Body of pancreas (tissue), 4 donors: Measurements from ENCODE around the gene MTM1. TPM values are rescaled to one million over a fixed set of nuclear protein-coding genes. Genes with fewer than 3 reads are reported as not detected.
A peak's percentile ranks its signal among the peaks of the same experiment; 100 is the strongest.

Experiments
- ATAC-seq: fragments of 150-250 bp; one replicate; pipeline ENCODE4 v1.9.1; 2016
- DNase-seq, 4 donors: peaks; one replicate each; pipeline ENCODE4 v3.0.0-alpha.2; 2019
- H3K27ac ChIP-seq, 4 donors: fragments of 200-600 bp; sonication (generic); 1 replicate in 3 of 4; 2 replicates in 1 of 4; pipeline versions ENCODE4 v1.5.1 to v1.6.1; 2016 to 2019; ENCODE audit warnings: mild to moderate bottlenecking in 1 of 4, mixed read lengths in 1 of 4, moderate library complexity in 1 of 4
- H3K27me3 ChIP-seq, 2 donors: fragments of 200-600 bp; sonication (generic); one replicate each; pipeline ENCODE4 v1.6.0; 2016; ENCODE audit warnings: mild to moderate bottlenecking in 1 of 2
- H3K36me3 ChIP-seq, 2 donors: fragments of 200-600 bp; sonication (generic); replicated peaks in 1 of 2; 2 replicates each; pipeline ENCODE4 v1.5.1; 2016; ENCODE audit warnings: low read depth in 2 of 2; ENCODE audit not compliant: insufficient read depth in 1 of 2
- H3K4me1 ChIP-seq: fragments of 200-600 bp; sonication (generic); one replicate; pipeline ENCODE4 v1.6.0; 2016
- H3K4me3 ChIP-seq, 2 donors: fragments of 200-600 bp; sonication (generic); 1 replicate in 1 of 2; 2 replicates in 1 of 2; pipeline ENCODE4 v1.5.1; 2016 to 2019
- H3K9me3 ChIP-seq, 3 donors: fragments of 200-600 bp; sonication (generic); 1 replicate in 2 of 3; 2 replicates in 1 of 3; pipeline ENCODE4 v1.5.1; 2016
- POLR2A ChIP-seq, 3 donors: fragments of 450-650 bp; IDR thresholded peaks; one replicate each; pipeline ENCODE4 v1.6.1; 2016; ENCODE audit warnings: antibody characterized with exemption in 3 of 3, mild to moderate bottlenecking in 2 of 3
- WGBS, 2 donors: methylation state at CpG; one replicate each; pipeline ENCODE4 v1.1.5; 2017; 5-methylcytosine and 5-hydroxymethylcytosine counted together
- intact Hi-C: fragments of 100-400 bp; cut with DNase I; formaldehyde crosslinking; loops from one replicate; pipeline ENCODE4 v1.15.1; 2023
- total RNA-seq, 2 donors: library from RNA; depleted of rRNA; stranded (reverse); fragments of >200 nt; gene quantifications; one replicate each; pipeline ENCODE4 v1.1.0, GENCODE V29; 2016
- TF ChIP-seq, protein P1 (sequence below), 7 experiments: fragments of 450-650 bp in 4 of 7; fragments of 200-600 bp in 3 of 7; sonication (generic) in 3 of 7; IDR thresholded peaks; one replicate each; pipeline ENCODE4 v1.5.1; 2016 to 2019; ENCODE audit warnings: antibody characterized with exemption in 7 of 7

MTM1 gene
- total RNA-seq, 2 donors from 2014 or later = 5.3 to 5.4 TPM

DNA sequence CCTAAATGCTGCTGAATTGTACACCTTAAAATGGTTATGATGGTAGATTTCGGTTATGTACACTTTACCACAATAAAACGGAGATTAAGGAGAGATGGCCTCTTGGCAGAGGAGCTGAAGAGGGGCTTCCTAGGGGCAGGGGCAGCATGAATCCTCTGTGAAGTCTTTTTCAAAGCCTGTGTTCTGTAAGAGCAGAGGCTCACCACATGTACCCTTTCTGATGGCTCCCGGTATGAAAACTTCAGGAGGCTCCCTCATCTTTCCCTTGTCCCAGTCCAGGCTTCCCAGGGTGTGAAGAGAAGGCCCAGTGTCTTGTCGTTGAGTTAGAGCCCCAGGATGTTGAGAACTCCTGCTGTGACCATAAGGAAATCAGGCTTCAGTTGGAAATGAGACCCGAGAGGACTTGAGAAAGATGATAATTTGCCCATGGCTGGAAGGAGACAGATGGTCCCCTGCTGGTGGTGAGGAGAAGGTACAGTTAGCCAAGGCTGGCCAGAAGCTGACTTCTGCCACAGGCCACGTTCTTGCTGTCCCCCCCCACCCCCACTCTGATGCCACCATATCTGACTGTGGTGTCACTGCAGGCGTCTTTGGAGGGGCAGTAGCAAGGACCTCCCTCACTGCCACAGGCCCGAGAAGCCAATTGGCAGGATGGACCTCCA lies 31.8 kb upstream of the MTM1 start:
- Histone ChIP-seq H3K27ac (no peak overlapping the region), H3K36me3 (no peaks in the 10 kb centered on the region), H3K4me3 (no peak overlapping the region), H3K9me3 (no peaks in the 10 kb centered on the region), H3K27me3 (no peaks in the 10 kb centered on the region), H3K4me1 (no peaks in the 10 kb centered on the region)
- intact Hi-C loops = no loop called here
- 48 to 63% methylated on average over 3 to 8 of the region's 8 CpGs for WGBS, 2 donors
- DNase-seq (peak in 3 of 4 donors; percentile 24 to 31 (median 30)), ATAC-seq (peak; percentile 67)
- TF ChIP-seq, protein P1, sequence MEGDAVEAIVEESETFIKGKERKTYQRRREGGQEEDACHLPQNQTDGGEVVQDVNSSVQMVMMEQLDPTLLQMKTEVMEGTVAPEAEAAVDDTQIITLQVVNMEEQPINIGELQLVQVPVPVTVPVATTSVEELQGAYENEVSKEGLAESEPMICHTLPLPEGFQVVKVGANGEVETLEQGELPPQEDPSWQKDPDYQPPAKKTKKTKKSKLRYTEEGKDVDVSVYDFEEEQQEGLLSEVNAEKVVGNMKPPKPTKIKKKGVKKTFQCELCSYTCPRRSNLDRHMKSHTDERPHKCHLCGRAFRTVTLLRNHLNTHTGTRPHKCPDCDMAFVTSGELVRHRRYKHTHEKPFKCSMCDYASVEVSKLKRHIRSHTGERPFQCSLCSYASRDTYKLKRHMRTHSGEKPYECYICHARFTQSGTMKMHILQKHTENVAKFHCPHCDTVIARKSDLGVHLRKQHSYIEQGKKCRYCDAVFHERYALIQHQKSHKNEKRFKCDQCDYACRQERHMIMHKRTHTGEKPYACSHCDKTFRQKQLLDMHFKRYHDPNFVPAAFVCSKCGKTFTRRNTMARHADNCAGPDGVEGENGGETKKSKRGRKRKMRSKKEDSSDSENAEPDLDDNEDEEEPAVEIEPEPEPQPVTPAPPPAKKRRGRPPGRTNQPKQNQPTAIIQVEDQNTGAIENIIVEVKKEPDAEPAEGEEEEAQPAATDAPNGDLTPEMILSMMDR (IDR thresholded peaks at IDR 0.05) = peak in 5 of 7 experiments; percentile 20 to 57 (median 42)
- TF ChIP-seq POLR2A (IDR thresholded peaks at IDR 0.05) = no peak

GRCh38 chrX:150537851-150538250 lies 30.6 kb upstream of the MTM1 start:
- 75 to 81% methylated on average over 6 of the region's 6 CpGs for WGBS, 2 donors
- Histone ChIP-seq H3K4me1 (no peaks in the 10 kb centered on the region), H3K27me3 (no peaks in the 10 kb centered on the region), H3K36me3 (no peaks in the 10 kb centered on the region), H3K9me3 (no peaks in the 10 kb centered on the region), H3K27ac (no peak overlapping the region), H3K4me3 (no peak overlapping the region)
- TF ChIP-seq, protein P1 (IDR thresholded peaks at IDR 0.05) = no peak
- intact Hi-C loops = no loop called here
- no peak for ATAC-seq
- no peak for DNase-seq

DNA sequence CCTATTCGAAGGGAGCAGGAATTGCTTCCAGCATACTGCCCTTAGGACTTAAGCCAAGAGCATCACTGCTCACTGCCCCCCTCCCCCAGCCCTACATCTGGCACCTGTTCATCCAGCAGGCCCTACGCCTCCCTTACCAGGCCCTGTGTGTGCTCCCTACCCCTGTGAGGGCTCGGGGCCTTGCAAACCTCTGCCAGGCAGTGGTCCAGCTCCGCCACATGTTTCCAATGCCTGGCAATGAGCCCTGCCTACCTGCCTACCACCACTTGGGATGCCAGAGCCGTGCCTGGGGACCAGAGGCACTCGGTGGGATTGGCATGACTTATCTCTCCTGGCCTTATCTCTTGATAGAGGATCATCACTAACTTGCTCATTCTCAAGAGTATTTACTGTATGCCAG lies 27.5 kb upstream of the MTM1 start:
- no peaks in the 10 kb centered on the region for H3K27me3 ChIP-seq
- no peak overlapping the region for H3K27ac ChIP-seq
- no peaks in the 10 kb centered on the region for H3K9me3 ChIP-seq
- intact Hi-C loops = no loop called here
- WGBS, 2 donors = 73 to 78% methylated on average over 4 to 6 of the region's 6 CpGs
- no peaks in the 10 kb centered on the region for H3K4me1 ChIP-seq
- no peaks in the 10 kb centered on the region for H3K36me3 ChIP-seq
- DNase-seq (no peak), ATAC-seq (no peak)
- TF ChIP-seq POLR2A (IDR thresholded peaks at IDR 0.05) = no peak
- TF ChIP-seq, protein P1 (IDR thresholded peaks at IDR 0.05) = no peak
- H3K4me3 ChIP-seq = no peak overlapping the region

- Histone ChIP-seq H3K27me3 (no peaks in the 10 kb centered on the region), H3K4me1 (peaks cover 11% of the 10 kb centered on the region), H3K4me3 (no peak overlapping the region), H3K9me3 (no peaks in the 10 kb centered on the region), H3K27ac (no peak overlapping the region), H3K36me3 (no peaks in the 10 kb centered on the region)
- intact Hi-C loops = no loop called here
- no peak for TF ChIP-seq POLR2A (IDR thresholded peaks at IDR 0.05)
- TF ChIP-seq, protein P1 (IDR thresholded peaks at IDR 0.05) = no peak
- DNase-seq (no peak), ATAC-seq (no peak)
- WGBS, 2 donors = 67 to 89% methylated on average over 1 to 4 of the region's 4 CpGs
Measured at GRCh38 chrX:150542846-150543229, 25.6 kb upstream of the MTM1 start.
